ENCODE data around the gene DLGAP4. TPM values are rescaled to one million over a fixed set of nuclear protein-coding genes. Genes with fewer than 3 reads are reported as not detected.
A peak's percentile ranks its signal among the peaks of the same experiment; 100 is the strongest.

DLGAP4 gene
- total and polyA plus RNA-seq, 7 experiments from 2014 or later, result 15.0 to 40.2 (median 35.3) TPM

GRCh38 chr20:36449663-36450062, 143.5 kb downstream of the DLGAP4 start:
- Mint-ChIP-seq H3K27ac (peak overlapping the region in 1 of 9 donors; percentile 14), H3K4me1 (peaks cover 0 to 5% (median 0%) of the 10 kb centered on the region in 7 donors), H3K36me3 (peaks cover 0 to 3% (median 0%) of the 10 kb centered on the region in 5 donors), H3K27me3 (peaks cover 0 to 9% (median 0%) of the 10 kb centered on the region in 5 donors), H3K9me3 (peaks cover 0 to 2% (median 0%) of the 10 kb centered on the region in 11 donors), H3K4me3 (no peak overlapping the region)
- no peaks in the 10 kb centered on the region for H3K27me3 ChIP-seq (ENCODE audit: control insufficient read depth in 2 of 2, insufficient read depth in 2 of 2, low read length in 2 of 2)
- no peak overlapping the region for H3K4me3 ChIP-seq (ENCODE audit: low read length)
- no peaks in the 10 kb centered on the region for H3K36me3 ChIP-seq (ENCODE audit: control insufficient read depth in 2 of 3, insufficient read depth in 3 of 3, low read length in 3 of 3)
- DNase-seq (no peak), ATAC-seq (no peak)
- no peaks in the 10 kb centered on the region for H3K9me3 ChIP-seq (ENCODE audit: control insufficient read depth in 2 of 3, low read length in 3 of 3)
- ChIA-PET POLR2A (no interaction called here), CTCF (no interaction called here)
- H3K4me1 ChIP-seq (ENCODE audit: control insufficient read depth in 2 of 2, insufficient read depth in 2 of 2, low read length in 2 of 2), result no peaks in the 10 kb centered on the region
- H3K27ac ChIP-seq (ENCODE audit: low read depth, low read length), result no peak overlapping the region
- intact Hi-C loops (cut with micrococcal nuclease), result no loop called here

DNA sequence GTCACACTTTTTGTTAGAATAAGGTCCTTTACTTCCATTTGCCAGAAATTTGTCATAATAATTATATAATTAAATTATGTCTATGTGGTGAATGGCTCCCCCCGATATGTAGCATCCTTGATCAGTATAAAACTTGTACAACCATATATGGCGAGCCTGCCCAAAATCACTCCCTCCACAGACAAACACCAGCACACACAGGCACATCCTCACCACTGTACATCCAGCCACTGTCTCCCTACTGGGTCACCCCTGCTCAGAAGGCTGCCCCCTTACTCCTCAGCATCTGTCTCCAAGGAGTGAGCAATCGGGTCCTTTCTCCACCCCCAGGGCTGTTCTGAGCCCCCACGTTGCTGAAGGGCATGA, 148.2 kb downstream of the DLGAP4 start:
- no peak overlapping the region for H3K27ac ChIP-seq (ENCODE audit: low read depth, low read length)
- H3K36me3 ChIP-seq (ENCODE audit: control insufficient read depth in 2 of 3, insufficient read depth in 3 of 3, low read length in 3 of 3), result no peaks in the 10 kb centered on the region
- Mint-ChIP-seq H3K4me3 (no peak overlapping the region), H3K36me3 (no peaks in the 10 kb centered on the region), H3K9me3 (peaks cover 0 to 2% (median 0%) of the 10 kb centered on the region in 11 donors), H3K27ac (no peak overlapping the region), H3K27me3 (peaks cover 0 to 16% (median 0%) of the 10 kb centered on the region in 5 donors), H3K4me1 (peaks cover 0 to 2% (median 0%) of the 10 kb centered on the region in 7 donors)
- DNase-seq (no peak), ATAC-seq (no peak)
- no peaks in the 10 kb centered on the region for H3K4me1 ChIP-seq (ENCODE audit: control insufficient read depth in 2 of 2, insufficient read depth in 2 of 2, low read length in 2 of 2)
- no peaks in the 10 kb centered on the region for H3K27me3 ChIP-seq (ENCODE audit: control insufficient read depth in 2 of 2, insufficient read depth in 2 of 2, low read length in 2 of 2)
- ChIA-PET CTCF (no interaction called here), POLR2A (no interaction called here)
- H3K4me3 ChIP-seq (ENCODE audit: low read length), result no peak overlapping the region
- no peaks in the 10 kb centered on the region for H3K9me3 ChIP-seq (ENCODE audit: control insufficient read depth in 2 of 3, low read length in 3 of 3)
- intact Hi-C loops (cut with micrococcal nuclease), result no loop called here

DNA sequence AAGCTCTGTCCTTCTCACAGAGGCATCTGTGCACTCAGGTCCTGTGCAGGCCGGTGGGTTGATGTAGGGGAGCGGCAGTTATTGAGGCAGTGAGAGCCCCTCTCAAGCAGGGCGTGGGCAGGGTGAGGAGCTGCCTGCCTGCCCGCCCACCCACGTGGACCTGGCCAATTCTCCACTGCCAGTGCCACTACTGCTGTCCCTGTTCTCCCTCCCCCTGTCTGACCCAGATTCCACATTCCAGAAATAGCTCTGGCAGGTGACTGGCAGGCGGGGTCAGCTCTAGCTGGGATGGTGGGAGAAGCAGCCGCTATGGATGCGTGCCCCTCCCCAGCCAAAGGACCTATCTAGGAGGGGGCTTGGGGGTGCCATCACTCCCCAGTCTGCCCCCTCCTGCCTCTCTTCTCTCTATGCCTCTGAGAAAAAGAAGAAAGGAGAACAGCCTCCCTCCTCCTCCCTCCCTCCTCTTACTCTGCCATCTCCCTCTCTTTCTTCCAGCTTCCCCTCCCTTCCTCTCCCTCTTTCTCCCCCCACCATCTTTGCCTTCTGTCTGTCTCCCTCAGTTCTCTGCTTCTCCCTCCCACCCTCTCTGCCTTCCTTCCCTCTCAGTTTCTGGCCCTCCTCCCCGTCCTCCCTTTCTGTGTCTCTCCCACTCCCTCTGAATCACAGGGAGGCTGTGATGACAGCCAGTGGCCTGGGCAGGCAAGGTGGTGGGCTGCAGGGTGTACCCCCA, 148.7 kb downstream of the DLGAP4 start:
- no peaks in the 10 kb centered on the region for H3K9me3 ChIP-seq (ENCODE audit: control insufficient read depth in 2 of 3, low read length in 3 of 3)
- H3K27me3 Mint-ChIP-seq, result peaks cover 0 to 16% (median 0%) of the 10 kb centered on the region in 5 donors
- ATAC-seq, result no peak
- no peak overlapping the region for H3K4me3 ChIP-seq (ENCODE audit: low read length)
- H3K27me3 ChIP-seq (ENCODE audit: control insufficient read depth in 2 of 2, insufficient read depth in 2 of 2, low read length in 2 of 2), result no peaks in the 10 kb centered on the region
- H3K4me1 Mint-ChIP-seq, result peaks cover 0 to 3% (median 0%) of the 10 kb centered on the region in 7 donors
- no peaks in the 10 kb centered on the region for H3K36me3 Mint-ChIP-seq
- H3K27ac ChIP-seq (ENCODE audit: low read depth, low read length), result no peak overlapping the region
- H3K9me3 Mint-ChIP-seq, result peaks cover 0 to under 1% (median 0%) of the 10 kb centered on the region in 11 donors
- H3K27ac Mint-ChIP-seq, result no peak overlapping the region
- ChIA-PET POLR2A (no interaction called here), CTCF (no interaction called here)
- H3K4me3 Mint-ChIP-seq, result no peak overlapping the region
- no peaks in the 10 kb centered on the region for H3K36me3 ChIP-seq (ENCODE audit: control insufficient read depth in 2 of 3, insufficient read depth in 3 of 3, low read length in 3 of 3)
- intact Hi-C loops (cut with micrococcal nuclease), result no loop called here
- no peak for DNase-seq
- H3K4me1 ChIP-seq (ENCODE audit: control insufficient read depth in 2 of 2, insufficient read depth in 2 of 2, low read length in 2 of 2), result no peaks in the 10 kb centered on the region

- Mint-ChIP-seq H3K27me3 (peaks cover 0 to 16% (median 0%) of the 10 kb centered on the region in 5 donors), H3K36me3 (no peaks in the 10 kb centered on the region), H3K9me3 (no peaks in the 10 kb centered on the region), H3K4me1 (peaks cover 4 to 14% (median 7%) of the 10 kb centered on the region in 7 donors), H3K27ac (peak overlapping the region in 1 of 9 donors; percentile 3), H3K4me3 (no peak overlapping the region)
- ATAC-seq, result no peak
- H3K9me3 ChIP-seq (ENCODE audit: control insufficient read depth in 2 of 3, low read length in 3 of 3), result no peaks in the 10 kb centered on the region
- H3K36me3 ChIP-seq (ENCODE audit: control insufficient read depth in 2 of 3, insufficient read depth in 3 of 3, low read length in 3 of 3), result no peaks in the 10 kb centered on the region
- intact Hi-C loops (cut with micrococcal nuclease), result no loop called here
- no peak for DNase-seq
- no peaks in the 10 kb centered on the region for H3K27me3 ChIP-seq (ENCODE audit: control insufficient read depth in 2 of 2, insufficient read depth in 2 of 2, low read length in 2 of 2)
- ChIA-PET CTCF (no interaction called here), POLR2A (no interaction called here)
- no peak overlapping the region for H3K4me3 ChIP-seq (ENCODE audit: low read length)
- no peak overlapping the region for H3K27ac ChIP-seq (ENCODE audit: low read depth, low read length)
- peaks cover 4 to 8% of the 10 kb centered on the region in 2 donors for H3K4me1 ChIP-seq (ENCODE audit: control insufficient read depth in 2 of 2, insufficient read depth in 2 of 2, low read length in 2 of 2)
Measured at GRCh38 chr20:36455972-36456625, 150.0 kb downstream of the DLGAP4 start.

DNA sequence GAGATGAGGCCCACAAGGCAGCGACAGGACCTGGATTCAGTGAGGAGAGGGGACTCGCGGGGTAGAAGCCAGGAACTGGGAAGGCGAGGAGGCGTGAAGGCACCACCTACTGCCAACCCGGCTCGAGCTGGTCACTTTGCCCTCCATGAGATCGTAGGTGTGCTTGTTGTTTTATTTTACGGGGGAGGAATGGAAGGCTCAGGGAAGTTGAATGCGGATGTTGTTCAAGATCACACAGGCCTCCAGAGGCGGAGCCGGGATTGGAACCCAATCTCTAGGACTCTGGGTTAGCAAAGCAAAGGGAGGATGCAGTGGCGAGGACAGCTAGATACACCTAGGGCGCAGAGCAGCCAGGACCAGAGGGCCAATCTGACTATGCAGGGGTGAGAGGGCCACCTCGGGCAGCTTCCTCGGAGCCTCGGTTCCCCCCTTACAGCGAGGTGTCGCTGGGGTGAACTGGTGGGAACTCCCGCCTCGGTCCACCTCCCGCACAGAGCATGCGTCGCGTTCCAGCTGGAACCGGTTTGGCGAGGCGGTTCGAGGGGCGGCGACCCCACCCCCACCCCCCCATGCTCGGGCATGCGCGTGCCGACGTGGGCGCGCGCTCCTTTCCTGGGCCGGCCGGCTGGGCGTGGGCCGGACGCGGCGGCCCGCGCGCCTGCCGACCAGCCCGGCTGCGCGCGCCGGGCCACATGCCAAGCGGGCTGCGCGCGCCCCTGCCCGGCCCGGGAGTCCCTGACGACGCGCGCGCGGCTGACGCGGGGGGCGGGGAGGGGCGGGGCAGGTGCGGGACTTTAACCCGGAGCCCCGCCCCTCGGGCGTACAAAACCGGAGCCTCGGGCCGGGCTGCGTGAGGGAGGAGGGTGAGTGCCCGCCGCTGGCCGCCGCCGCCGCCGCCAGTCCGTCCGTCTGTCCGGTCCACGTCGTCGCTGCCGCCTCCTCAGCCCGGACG, 154.8 kb downstream of the DLGAP4 start:
- Mint-ChIP-seq H3K4me3 (peak overlapping the region; percentile 74 to 97 (median 83)), H3K9me3 (no peaks in the 10 kb centered on the region), H3K36me3 (no peaks in the 10 kb centered on the region), H3K27me3 (peaks cover 0 to 6% (median 0%) of the 10 kb centered on the region in 5 donors), H3K4me1 (peaks cover 34 to 51% (median 45%) of the 10 kb centered on the region in 7 donors), H3K27ac (peak overlapping the region; percentile 88 to 97 (median 95))
- ATAC-seq (peak; percentile 93), DNase-seq (peak; percentile 76 to 89 (median 86))
- no peaks in the 10 kb centered on the region for H3K36me3 ChIP-seq (ENCODE audit: control insufficient read depth in 2 of 3, insufficient read depth in 3 of 3, low read length in 3 of 3)
- peak overlapping the region; percentile 85 for H3K27ac ChIP-seq (ENCODE audit: low read depth, low read length)
- no peaks in the 10 kb centered on the region for H3K27me3 ChIP-seq (ENCODE audit: control insufficient read depth in 2 of 2, insufficient read depth in 2 of 2, low read length in 2 of 2)
- peaks cover 38 to 39% of the 10 kb centered on the region in 2 donors for H3K4me1 ChIP-seq (ENCODE audit: control insufficient read depth in 2 of 2, insufficient read depth in 2 of 2, low read length in 2 of 2)
- intact Hi-C loops (cut with micrococcal nuclease), result loop anchor here (1.0 to 10.0 kb wide), 15 partner anchors 24 to 1234 kb away; partner anchors contain the start of genes RAB5IF (in 2 of the 2), RBL1 (in 2 of the 2), SCAND1 (in 2 of the 2) and TGIF2 (in 2 of the 2)
- no peaks in the 10 kb centered on the region for H3K9me3 ChIP-seq (ENCODE audit: control insufficient read depth in 2 of 3, low read length in 3 of 3)
- CTCF ChIA-PET, result no interaction called here
- POLR2A ChIA-PET, result interaction anchor here (0.6 to 1.4 kb wide), 7 partner anchors 10 to 507 kb away, joined by 3 to 7 read pairs (median 3); partner anchors contain the start of gene DSN1
- H3K4me3 ChIP-seq (ENCODE audit: low read length), result peak overlapping the region; percentile 73

Data from naive thymus-derived CD4-positive, alpha-beta T cell (primary cell).